OCI-LY3 (cell line): ENCODE results near the gene FANCC.

Experiments
- H2AFZ ChIP-seq: fragments of 200-600, 300-600 bp; shearing (Covaris generic); 2 replicates; pipeline ENCODE4 v1.6.0; 2014; ENCODE audit warnings: antibody characterized with exemption, low read depth, low read length
- H3K27ac ChIP-seq: fragments of 200-600, 300-600 bp; sonication (generic); 2 replicates; pipeline ENCODE4 v1.5.1; 2014; ENCODE audit warnings: mild to moderate bottlenecking, low read length, moderate library complexity, mixed read lengths
- H3K27me3 ChIP-seq: fragments of 200-600, 300-600 bp; sonication (generic); 2 replicates; pipeline ENCODE4 v1.6.1; 2014; ENCODE audit warnings: low read depth, low read length, mixed read lengths
- H3K36me3 ChIP-seq: fragments of 200-600, 300-600 bp; sonication (generic); replicated peaks from 2 replicates; pipeline ENCODE3; 2014; ENCODE audit warnings: low read depth, low read length, mixed read lengths
- H3K4me1 ChIP-seq: fragments of 300-600, 200-600 bp; sonication (generic); 2 replicates; pipeline ENCODE4 v1.6.1; 2014; ENCODE audit warnings: low read length, mixed read lengths
- H3K4me2 ChIP-seq: fragments of 200-600, 300-600 bp; sonication (generic); 2 replicates; pipeline ENCODE4 v1.6.1; 2014; ENCODE audit warnings: low read length, mixed read lengths
- H3K4me3 ChIP-seq: fragments of 300-600, 200-600 bp; sonication (generic); 2 replicates; pipeline ENCODE4 v1.5.1; 2014; ENCODE audit warnings: antibody characterized with exemption, mild to moderate bottlenecking, low read length, moderate library complexity
- H3K79me2 ChIP-seq: fragments of 300-600, 200-600 bp; shearing (Covaris generic); 2 replicates; pipeline ENCODE4 v1.6.1; 2014; ENCODE audit warnings: mild to moderate bottlenecking, low read length, mixed read lengths
- H3K9ac ChIP-seq: fragments of 300-600, 200-600 bp; shearing (Covaris generic); 2 replicates; pipeline ENCODE4 v1.6.0; 2014; ENCODE audit warnings: mild to moderate bottlenecking, low read length, moderate library complexity
- H3K9me3 ChIP-seq: fragments of 200-600, 300-600 bp; shearing (Covaris generic); 2 replicates; pipeline ENCODE4 v1.6.1; 2014; ENCODE audit warnings: low read length, mixed read lengths; ENCODE audit not compliant: insufficient read depth
- H4K20me1 ChIP-seq: fragments of 200-600, 300-600 bp; sonication (generic); 2 replicates; pipeline ENCODE4 v1.6.1; 2016; ENCODE audit warnings: low read length, mixed read lengths; ENCODE audit not compliant: insufficient read depth
- EZH2phosphoT487 ChIP-seq: fragments of 200-600 bp; shearing (Covaris generic); IDR thresholded peaks from 2 replicates; pipeline ENCODE4 v1.6.1; 2018; ENCODE audit warnings: antibody characterized with exemption, mixed run types, low read depth
- TF ChIP-seq, protein P1 (sequence below): fragments of 200-600, 300-600 bp; sonication (generic); IDR thresholded peaks from 2 replicates; pipeline ENCODE4 v1.5.1; 2014; ENCODE audit warnings: antibody characterized with exemption, low read length, low read depth

FANCC gene

DNA sequence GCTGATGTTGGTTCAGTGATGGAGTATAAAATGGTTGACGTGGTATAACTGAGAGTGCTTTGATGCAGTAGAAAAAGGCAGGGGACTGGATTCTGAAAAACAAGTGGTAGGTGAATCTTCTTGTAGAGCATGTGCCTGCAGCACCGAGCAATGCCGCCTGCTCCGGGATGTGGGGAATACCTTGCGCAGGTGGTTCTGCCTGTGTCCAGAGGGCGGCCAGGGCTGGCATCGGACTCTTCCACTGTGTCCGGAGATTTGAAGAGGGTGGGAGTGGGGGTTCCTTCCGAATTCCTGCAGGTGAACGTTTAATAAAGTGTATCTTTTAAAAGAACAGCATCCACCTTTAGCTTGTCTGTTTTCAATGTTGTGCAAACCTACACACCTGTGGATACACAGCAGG lies 238.0 kb downstream of the FANCC start:
- no peaks in the 10 kb centered on the region for H3K9me3 ChIP-seq
- TF ChIP-seq, protein P1, sequence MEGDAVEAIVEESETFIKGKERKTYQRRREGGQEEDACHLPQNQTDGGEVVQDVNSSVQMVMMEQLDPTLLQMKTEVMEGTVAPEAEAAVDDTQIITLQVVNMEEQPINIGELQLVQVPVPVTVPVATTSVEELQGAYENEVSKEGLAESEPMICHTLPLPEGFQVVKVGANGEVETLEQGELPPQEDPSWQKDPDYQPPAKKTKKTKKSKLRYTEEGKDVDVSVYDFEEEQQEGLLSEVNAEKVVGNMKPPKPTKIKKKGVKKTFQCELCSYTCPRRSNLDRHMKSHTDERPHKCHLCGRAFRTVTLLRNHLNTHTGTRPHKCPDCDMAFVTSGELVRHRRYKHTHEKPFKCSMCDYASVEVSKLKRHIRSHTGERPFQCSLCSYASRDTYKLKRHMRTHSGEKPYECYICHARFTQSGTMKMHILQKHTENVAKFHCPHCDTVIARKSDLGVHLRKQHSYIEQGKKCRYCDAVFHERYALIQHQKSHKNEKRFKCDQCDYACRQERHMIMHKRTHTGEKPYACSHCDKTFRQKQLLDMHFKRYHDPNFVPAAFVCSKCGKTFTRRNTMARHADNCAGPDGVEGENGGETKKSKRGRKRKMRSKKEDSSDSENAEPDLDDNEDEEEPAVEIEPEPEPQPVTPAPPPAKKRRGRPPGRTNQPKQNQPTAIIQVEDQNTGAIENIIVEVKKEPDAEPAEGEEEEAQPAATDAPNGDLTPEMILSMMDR = no peak
- TF ChIP-seq EZH2phosphoT487 = no peak
- H3K4me2 ChIP-seq = no peak overlapping the region
- no peak overlapping the region for H3K9ac ChIP-seq
- no peaks in the 10 kb centered on the region for H3K79me2 ChIP-seq
- H3K36me3 ChIP-seq = no peaks in the 10 kb centered on the region
- no peak overlapping the region for H2AFZ ChIP-seq
- no peak overlapping the region for H3K4me3 ChIP-seq
- H3K4me1 ChIP-seq = peaks cover 9% of the 10 kb centered on the region
- no peaks in the 10 kb centered on the region for H3K27me3 ChIP-seq
- H4K20me1 ChIP-seq = no peaks in the 10 kb centered on the region
- no peak overlapping the region for H3K27ac ChIP-seq

- no peaks in the 10 kb centered on the region for H3K36me3 ChIP-seq
- no peak overlapping the region for H3K4me3 ChIP-seq
- no peak overlapping the region for H3K9ac ChIP-seq
- H3K27ac ChIP-seq = no peak overlapping the region
- TF ChIP-seq, protein P1 = no peak
- no peak for TF ChIP-seq EZH2phosphoT487
- H3K4me1 ChIP-seq = peaks cover 9% of the 10 kb centered on the region
- H3K79me2 ChIP-seq = no peaks in the 10 kb centered on the region
- no peaks in the 10 kb centered on the region for H3K9me3 ChIP-seq
- H3K27me3 ChIP-seq = no peaks in the 10 kb centered on the region
- no peak overlapping the region for H2AFZ ChIP-seq
- H4K20me1 ChIP-seq = no peaks in the 10 kb centered on the region
- no peak overlapping the region for H3K4me2 ChIP-seq
Observed at GRCh38 chr9:95078939-95079338, 238.6 kb downstream of the FANCC start.

DNA sequence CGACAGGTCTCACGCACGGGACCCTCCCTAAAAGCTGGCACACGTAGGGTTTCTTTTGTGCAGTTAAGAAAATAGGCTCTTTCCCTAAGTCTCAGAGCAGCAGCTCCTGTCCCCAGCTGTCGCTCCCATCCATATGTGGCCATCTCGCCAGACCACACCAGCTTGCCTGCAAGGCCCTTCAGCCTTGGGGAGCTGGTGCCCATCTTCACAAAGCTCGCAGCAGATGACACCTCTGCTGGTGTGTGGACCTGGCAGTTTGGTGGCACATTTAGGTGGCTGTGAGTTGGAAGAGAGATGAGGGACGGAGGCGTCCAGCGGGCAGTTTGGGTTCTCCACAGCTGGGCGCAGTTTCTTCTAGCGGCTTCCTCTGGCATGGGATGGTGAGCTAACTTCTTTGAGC lies 239.0 kb downstream of the FANCC start:
- TF ChIP-seq, protein P1 = no peak
- no peak overlapping the region for H2AFZ ChIP-seq
- no peak overlapping the region for H3K27ac ChIP-seq
- no peaks in the 10 kb centered on the region for H3K27me3 ChIP-seq
- no peaks in the 10 kb centered on the region for H3K9me3 ChIP-seq
- H3K4me2 ChIP-seq = no peak overlapping the region
- H4K20me1 ChIP-seq = no peaks in the 10 kb centered on the region
- H3K79me2 ChIP-seq = no peaks in the 10 kb centered on the region
- H3K4me1 ChIP-seq = peaks cover 9% of the 10 kb centered on the region
- H3K9ac ChIP-seq = no peak overlapping the region
- no peak overlapping the region for H3K4me3 ChIP-seq
- no peaks in the 10 kb centered on the region for H3K36me3 ChIP-seq

GRCh38 chr9:95077766-95078370 lies 239.6 kb downstream of the FANCC start:
- TF ChIP-seq, protein P1 = no peak
- no peak for TF ChIP-seq EZH2phosphoT487
- Histone ChIP-seq H4K20me1 (no peaks in the 10 kb centered on the region), H3K36me3 (no peaks in the 10 kb centered on the region), H3K4me3 (no peak overlapping the region), H3K27me3 (no peaks in the 10 kb centered on the region), H3K4me1 (peaks cover 9% of the 10 kb centered on the region), H3K9me3 (no peaks in the 10 kb centered on the region), H2AFZ (no peak overlapping the region), H3K9ac (no peak overlapping the region), H3K4me2 (no peak overlapping the region), H3K27ac (no peak overlapping the region), H3K79me2 (no peaks in the 10 kb centered on the region)
